Activated naive CD8-positive, alpha-beta T cell (primary cell): ENCODE results near the gene JAKMIP3.
A peak's percentile ranks its signal among the peaks of the same experiment; 100 is the strongest.

ENCODE experiments used
- H3K27ac Mint-ChIP-seq: one replicate; pipeline ENCODE4 v1.8.0; 2021; ENCODE audit warnings: mixed read lengths
- H3K27me3 Mint-ChIP-seq: one replicate; pipeline ENCODE4 v1.8.0; 2021; ENCODE audit warnings: mixed read lengths
- H3K36me3 Mint-ChIP-seq: one replicate; pipeline ENCODE4 v1.8.0; 2021; ENCODE audit warnings: mixed read lengths
- H3K4me1 Mint-ChIP-seq: one replicate; pipeline ENCODE4 v1.8.0; 2021; ENCODE audit warnings: low read depth, mixed read lengths
- H3K4me3 Mint-ChIP-seq: one replicate; pipeline ENCODE4 v1.8.0; 2021; ENCODE audit warnings: mild to moderate bottlenecking, mixed read lengths
- H3K9me3 Mint-ChIP-seq: one replicate; pipeline ENCODE4 v1.8.0; 2021; ENCODE audit warnings: low read depth, mixed read lengths

JAKMIP3 gene

GRCh38 chr10:132036153-132036886 lies 29.4 kb upstream of the JAKMIP3 start:
- Mint-ChIP-seq H3K4me3 (peak overlapping the region; percentile 60), H3K9me3 (no peaks in the 10 kb centered on the region), H3K4me1 (peaks cover 8% of the 10 kb centered on the region), H3K27ac (no peak overlapping the region), H3K27me3 (peaks cover 34% of the 10 kb centered on the region), H3K36me3 (no peaks in the 10 kb centered on the region)

- Mint-ChIP-seq H3K27me3 (peaks cover 30% of the 10 kb centered on the region), H3K4me3 (peak overlapping the region; percentile 72), H3K36me3 (no peaks in the 10 kb centered on the region), H3K27ac (no peak overlapping the region), H3K9me3 (no peaks in the 10 kb centered on the region), H3K4me1 (peaks cover 8% of the 10 kb centered on the region)
Measured at GRCh38 chr10:132036887-132037675, 28.7 kb upstream of the JAKMIP3 start.

GRCh38 chr10:132037676-132037975 lies 28.1 kb upstream of the JAKMIP3 start:
- Mint-ChIP-seq H3K4me3 (peak overlapping the region; percentile 72), H3K27ac (no peak overlapping the region), H3K36me3 (no peaks in the 10 kb centered on the region), H3K9me3 (no peaks in the 10 kb centered on the region), H3K4me1 (peaks cover 8% of the 10 kb centered on the region), H3K27me3 (peaks cover 32% of the 10 kb centered on the region)

GRCh38 chr10:132039371-132039770 lies 26.4 kb upstream of the JAKMIP3 start:
- H3K4me1 Mint-ChIP-seq, result peaks cover 8% of the 10 kb centered on the region
- peaks cover 29% of the 10 kb centered on the region for H3K27me3 Mint-ChIP-seq
- no peak overlapping the region for H3K27ac Mint-ChIP-seq

GRCh38 chr10:132040046-132040445 lies 25.7 kb upstream of the JAKMIP3 start:
- Mint-ChIP-seq H3K4me1 (peaks cover 8% of the 10 kb centered on the region), H3K27me3 (peaks cover 26% of the 10 kb centered on the region), H3K36me3 (no peaks in the 10 kb centered on the region), H3K4me3 (no peak overlapping the region), H3K27ac (no peak overlapping the region), H3K9me3 (no peaks in the 10 kb centered on the region)

More at GRCh38 chr10:132039371-132039770, 26.4 kb upstream of the JAKMIP3 start:
- no peaks in the 10 kb centered on the region for H3K9me3 Mint-ChIP-seq
- no peaks in the 10 kb centered on the region for H3K36me3 Mint-ChIP-seq
- no peak overlapping the region for H3K4me3 Mint-ChIP-seq

GRCh38 chr10:132041340-132041739 lies 24.4 kb upstream of the JAKMIP3 start:
- Mint-ChIP-seq H3K4me3 (no peak overlapping the region), H3K36me3 (no peaks in the 10 kb centered on the region), H3K27me3 (peaks cover 25% of the 10 kb centered on the region), H3K9me3 (no peaks in the 10 kb centered on the region), H3K4me1 (peaks cover 6% of the 10 kb centered on the region), H3K27ac (no peak overlapping the region)

- Mint-ChIP-seq H3K4me1 (no peaks in the 10 kb centered on the region), H3K27ac (no peak overlapping the region), H3K9me3 (no peaks in the 10 kb centered on the region), H3K4me3 (no peak overlapping the region), H3K27me3 (peaks cover 16% of the 10 kb centered on the region), H3K36me3 (no peaks in the 10 kb centered on the region)
Measured at GRCh38 chr10:132043861-132044695, 21.7 kb upstream of the JAKMIP3 start.

GRCh38 chr10:132044803-132045202 lies 20.9 kb upstream of the JAKMIP3 start:
- Mint-ChIP-seq H3K27me3 (peaks cover 17% of the 10 kb centered on the region), H3K4me1 (no peaks in the 10 kb centered on the region), H3K4me3 (no peak overlapping the region), H3K27ac (no peak overlapping the region), H3K9me3 (no peaks in the 10 kb centered on the region), H3K36me3 (no peaks in the 10 kb centered on the region)

GRCh38 chr10:132045324-132045723 lies 20.4 kb upstream of the JAKMIP3 start:
- no peaks in the 10 kb centered on the region for H3K36me3 Mint-ChIP-seq

GRCh38 chr10:132047575-132048293 lies 18.0 kb upstream of the JAKMIP3 start:
- H3K36me3 Mint-ChIP-seq, result peaks cover 5% of the 10 kb centered on the region
- H3K4me3 Mint-ChIP-seq, result no peak overlapping the region
- H3K9me3 Mint-ChIP-seq, result peaks cover 6% of the 10 kb centered on the region
- peaks cover 16% of the 10 kb centered on the region for H3K27me3 Mint-ChIP-seq
- no peaks in the 10 kb centered on the region for H3K4me1 Mint-ChIP-seq
- no peak overlapping the region for H3K27ac Mint-ChIP-seq

More at GRCh38 chr10:132045324-132045723, 20.4 kb upstream of the JAKMIP3 start:
- H3K4me3 Mint-ChIP-seq, result no peak overlapping the region
- H3K4me1 Mint-ChIP-seq, result no peaks in the 10 kb centered on the region
- peaks cover 16% of the 10 kb centered on the region for H3K27me3 Mint-ChIP-seq
- no peak overlapping the region for H3K27ac Mint-ChIP-seq
- no peaks in the 10 kb centered on the region for H3K9me3 Mint-ChIP-seq

- no peak overlapping the region for H3K4me3 Mint-ChIP-seq
- H3K27me3 Mint-ChIP-seq, result peaks cover 16% of the 10 kb centered on the region
- H3K4me1 Mint-ChIP-seq, result no peaks in the 10 kb centered on the region
- H3K36me3 Mint-ChIP-seq, result peaks cover 5% of the 10 kb centered on the region
- peaks cover 6% of the 10 kb centered on the region for H3K9me3 Mint-ChIP-seq
- no peak overlapping the region for H3K27ac Mint-ChIP-seq
Measured at GRCh38 chr10:132048294-132048667, 17.5 kb upstream of the JAKMIP3 start.

GRCh38 chr10:132050191-132050590 lies 15.6 kb upstream of the JAKMIP3 start:
- peaks cover 6% of the 10 kb centered on the region for H3K9me3 Mint-ChIP-seq
- peaks cover 5% of the 10 kb centered on the region for H3K36me3 Mint-ChIP-seq
- H3K27ac Mint-ChIP-seq, result no peak overlapping the region
- H3K27me3 Mint-ChIP-seq, result peaks cover 11% of the 10 kb centered on the region
- no peaks in the 10 kb centered on the region for H3K4me1 Mint-ChIP-seq
- no peak overlapping the region for H3K4me3 Mint-ChIP-seq

- H3K36me3 Mint-ChIP-seq, result peaks cover 5% of the 10 kb centered on the region
- H3K4me1 Mint-ChIP-seq, result no peaks in the 10 kb centered on the region
- H3K9me3 Mint-ChIP-seq, result peaks cover 6% of the 10 kb centered on the region
- H3K27ac Mint-ChIP-seq, result no peak overlapping the region
- peaks cover 9% of the 10 kb centered on the region for H3K27me3 Mint-ChIP-seq
- H3K4me3 Mint-ChIP-seq, result no peak overlapping the region
Measured at GRCh38 chr10:132052124-132052523, 13.6 kb upstream of the JAKMIP3 start.

- Mint-ChIP-seq H3K4me1 (no peaks in the 10 kb centered on the region), H3K4me3 (no peak overlapping the region), H3K36me3 (peaks cover 5% of the 10 kb centered on the region), H3K9me3 (peaks cover 6% of the 10 kb centered on the region), H3K27ac (no peak overlapping the region), H3K27me3 (peaks cover 9% of the 10 kb centered on the region)
Measured at GRCh38 chr10:132054564-132054963, 11.2 kb upstream of the JAKMIP3 start.
